Measurements from ENCODE around the gene KLHL34.

The KLHL34 gene

GRCh38 chrX:21610168-21610567, 48.0 kb downstream of the KLHL34 start:
- DNase-seq (ENCODE audit: low read depth): no peak
- no peak overlapping the region for H3K4me3 ChIP-seq (ENCODE audit: control insufficient read depth, low read depth, low read length)
- TF ChIP-seq CTCF (conservative IDR thresholded peaks at IDR 0.05; ENCODE audit: control insufficient read depth, insufficient read depth, low read depth, low read length): no peak

DNA sequence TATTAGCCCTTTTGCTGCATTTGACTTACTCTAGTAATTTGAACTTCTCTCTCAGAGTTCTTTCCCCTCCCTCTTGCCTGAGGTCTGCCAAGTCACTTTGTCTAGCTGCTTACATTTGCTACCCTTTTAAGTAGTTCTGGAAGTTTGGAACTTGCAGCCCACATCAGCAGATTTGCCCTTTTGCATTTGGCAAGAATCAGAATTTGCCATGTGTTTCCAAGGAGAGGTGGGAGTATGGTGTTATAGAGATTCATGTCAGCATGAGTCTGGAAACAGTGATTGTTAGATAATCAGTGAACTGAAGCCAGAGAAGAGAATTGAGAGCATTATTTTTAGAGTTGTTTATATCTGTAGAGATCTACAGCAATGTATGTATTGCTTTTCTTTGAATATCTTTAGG, 52.1 kb downstream of the KLHL34 start:
- no peak overlapping the region for H3K4me3 ChIP-seq (ENCODE audit: control insufficient read depth, low read depth, low read length)
- TF ChIP-seq CTCF (conservative IDR thresholded peaks at IDR 0.05; ENCODE audit: control insufficient read depth, insufficient read depth, low read depth, low read length): no peak
- DNase-seq (ENCODE audit: low read depth): no peak
